T follicular helper cell (primary cell): Measurements from ENCODE around the gene PM20D2.

ENCODE experiments used
- DNase-seq: peaks from one replicate; pipeline ENCODE4 v3.0.0-alpha.2; 2020; ENCODE audit warnings: low read depth

The PM20D2 gene

GRCh38 chr6:89200706-89201215, 54.9 kb downstream of the PM20D2 start:
- DNase-seq: no peak

- DNase-seq: no peak
Measured at GRCh38 chr6:89204096-89204495, 58.2 kb downstream of the PM20D2 start.

DNA sequence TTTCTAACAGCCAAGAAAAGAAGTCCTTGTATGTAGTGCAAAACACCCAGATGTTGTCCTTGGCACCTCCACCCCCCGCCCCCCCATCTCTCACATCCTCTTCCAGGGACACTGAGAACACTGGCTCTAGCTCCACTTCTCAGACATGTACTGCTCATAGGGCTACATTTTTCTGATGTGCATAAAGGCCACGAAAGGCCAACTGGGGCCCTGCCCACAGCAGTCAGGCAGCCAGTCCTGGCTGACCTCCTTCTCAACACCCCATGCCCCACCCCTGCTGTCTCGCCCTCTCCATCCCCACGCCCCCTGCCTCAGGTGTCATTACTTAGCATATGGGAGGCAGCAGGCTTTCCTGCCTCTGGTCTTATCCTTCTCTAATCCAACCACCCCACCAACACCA, 60.0 kb downstream of the PM20D2 start:
- no peak for DNase-seq

- DNase-seq: no peak
Measured at GRCh38 chr6:89208551-89208950, 62.7 kb downstream of the PM20D2 start.

DNA sequence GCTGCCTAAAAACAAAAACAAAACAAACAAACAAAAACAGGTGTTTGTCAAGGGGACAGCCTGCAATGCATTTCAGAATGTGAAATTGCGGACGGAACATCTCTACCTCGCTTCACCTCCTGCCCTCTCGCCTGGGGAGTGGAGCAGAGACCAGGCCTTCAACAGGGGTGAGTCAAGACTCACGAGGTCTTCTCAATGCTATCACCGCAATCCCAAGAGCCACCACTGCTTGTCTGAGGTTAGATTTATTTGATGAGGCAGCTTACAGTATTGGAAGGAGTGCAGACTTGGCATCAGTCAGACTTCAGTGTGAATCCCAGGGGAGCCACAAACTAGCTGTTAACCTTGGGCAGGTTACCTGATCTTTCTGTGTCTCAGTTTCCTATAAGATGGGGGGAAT, 63.6 kb downstream of the PM20D2 start:
- DNase-seq: no peak

DNA sequence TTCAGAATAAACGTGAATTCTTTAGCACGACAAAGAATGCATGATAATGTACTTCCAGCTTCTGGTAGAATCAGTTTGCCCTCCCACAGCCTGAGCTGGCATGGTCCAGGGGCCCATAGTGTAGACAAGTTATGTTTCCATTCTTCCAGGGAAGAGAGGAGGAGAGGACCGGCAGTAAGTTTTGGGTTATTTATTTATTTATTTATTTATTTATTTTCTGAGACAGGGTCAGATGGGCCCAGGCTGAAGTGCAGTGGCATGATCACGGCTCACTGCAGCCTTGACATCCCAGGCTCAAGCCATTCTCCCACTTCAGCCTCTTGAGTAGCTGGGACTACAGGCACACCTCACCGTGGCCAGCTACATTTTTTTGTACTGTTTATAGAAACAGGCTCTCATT, 66.6 kb downstream of the PM20D2 start:
- no peak for DNase-seq

GRCh38 chr6:89214197-89214596, 68.3 kb downstream of the PM20D2 start:
- no peak for DNase-seq
